Measurements from ENCODE around the gene RGL3. TPM values are rescaled to one million over a fixed set of nuclear protein-coding genes. Genes with fewer than 3 reads are reported as not detected.
A peak's percentile ranks its signal among the peaks of the same experiment; 100 is the strongest.

Gene RGL3
- total RNA-seq, 2 donors from 2014 or later, result 5.1 to 8.6 TPM

GRCh38 chr19:11377756-11378155 is 41.4 kb downstream of the RGL3 start:
- Histone ChIP-seq H3K9me3 (no peaks in the 10 kb centered on the region), H3K36me3 (no peaks in the 10 kb centered on the region), H3K27ac (peak overlapping the region; percentile 60 to 94), H3K27me3 (replicated peaks; ENCODE audit: insufficient read depth) (no peaks in the 10 kb centered on the region), H3K4me1 (replicated peaks) (peaks cover 15% of the 10 kb centered on the region), H3K4me3 (no peak overlapping the region)
- WGBS, result 96% methylated on average over 3 of the region's 3 CpGs
- TF ChIP-seq POLR2AphosphoS5 (IDR thresholded peaks at IDR 0.05), result no peak
- intact Hi-C loops (cut with DNase I), result loop anchor here (2.0 to 5.0 kb wide), 2 partner anchors 40 to 83 kb away; partner anchors contain the start of gene RAB3D
- no peak for DNase-seq (ENCODE audit: low spot score)

GRCh38 chr19:11377237-11377636 is 41.9 kb downstream of the RGL3 start:
- H3K27me3 ChIP-seq (replicated peaks; ENCODE audit: insufficient read depth), result no peaks in the 10 kb centered on the region
- DNase-seq (ENCODE audit: low spot score), result peak; percentile 54
- peak overlapping the region; percentile 60 to 94 for H3K27ac ChIP-seq
- no peak for TF ChIP-seq CTCF (IDR thresholded peaks at IDR 0.05)
- no peak for TF ChIP-seq POLR2AphosphoS5 (IDR thresholded peaks at IDR 0.05)
- peak; percentile 18 for TF ChIP-seq POLR2A (IDR thresholded peaks at IDR 0.05)
- intact Hi-C loops (cut with DNase I), result loop anchor here (2.0 to 5.0 kb wide), 2 partner anchors 40 to 82 kb away; partner anchors contain the start of gene RAB3D
- H3K4me1 ChIP-seq (replicated peaks), result peaks cover 15% of the 10 kb centered on the region
- no peaks in the 10 kb centered on the region for H3K36me3 ChIP-seq
- H3K4me3 ChIP-seq, result no peak overlapping the region
- no peaks in the 10 kb centered on the region for H3K9me3 ChIP-seq

GRCh38 chr19:11375143-11375948 is 43.8 kb downstream of the RGL3 start:
- H3K36me3 ChIP-seq, result no peaks in the 10 kb centered on the region
- H3K27ac ChIP-seq, result peak overlapping the region; percentile 89 to 94
- TF ChIP-seq POLR2A (IDR thresholded peaks at IDR 0.05) (peak; percentile 82), CTCF (IDR thresholded peaks at IDR 0.05) (peak in 1 of 4 experiments; percentile 5), POLR2AphosphoS5 (IDR thresholded peaks at IDR 0.05) (peak; percentile 56)
- H3K4me1 ChIP-seq (replicated peaks), result peaks cover 9% of the 10 kb centered on the region
- WGBS, result 6% methylated on average over 27 of the region's 27 CpGs
- H3K27me3 ChIP-seq (replicated peaks; ENCODE audit: insufficient read depth), result no peaks in the 10 kb centered on the region
- DNase-seq (ENCODE audit: low spot score), result peak; percentile 41
- H3K9me3 ChIP-seq, result no peaks in the 10 kb centered on the region
- intact Hi-C loops (cut with DNase I), result loop anchor here (5.0 kb wide), 1 partner anchor 38 kb away; the partner anchor contains the start of gene RAB3D
- peak overlapping the region; percentile 29 to 39 for H3K4me3 ChIP-seq

GRCh38 chr19:11374433-11375142 is 44.5 kb downstream of the RGL3 start, which contains the start of gene SWSAP1:
TSS of gene SWSAP1 (plus strand) at chr19:11374666. CDS start at chr19:11374681, 15 bp downstream.
- peaks cover 9% of the 10 kb centered on the region for H3K4me1 ChIP-seq (replicated peaks)
- H3K36me3 ChIP-seq, result no peaks in the 10 kb centered on the region
- H3K9me3 ChIP-seq, result no peaks in the 10 kb centered on the region
- TF ChIP-seq CTCF (IDR thresholded peaks at IDR 0.05) (no peak), POLR2A (IDR thresholded peaks at IDR 0.05) (no peak), POLR2AphosphoS5 (IDR thresholded peaks at IDR 0.05) (peak; percentile 87)
- H3K27me3 ChIP-seq (replicated peaks; ENCODE audit: insufficient read depth), result no peaks in the 10 kb centered on the region
- WGBS, result under 1% methylated on average over 30 of the region's 44 CpGs
- DNase-seq (ENCODE audit: low spot score), result peak; percentile 99
- intact Hi-C loops (cut with DNase I), result loop anchor here (5.0 kb wide), 1 partner anchor 37 kb away; the partner anchor contains the start of gene RAB3D
- H3K4me3 ChIP-seq, result peak within 1 kb of the TSS; percentile 46 to 58
- peak within 1 kb of the TSS; percentile 93 to 94 for H3K27ac ChIP-seq

- Histone ChIP-seq H3K27me3 (replicated peaks; ENCODE audit: insufficient read depth) (no peaks in the 10 kb centered on the region), H3K36me3 (peaks cover 0 to 2% of the 10 kb centered on the region in 2 donors), H3K27ac (peak overlapping the region; percentile 93 to 94), H3K9me3 (no peaks in the 10 kb centered on the region), H3K4me3 (peak overlapping the region; percentile 46 to 58), H3K4me1 (replicated peaks) (peaks cover 9% of the 10 kb centered on the region)
- DNase-seq (ENCODE audit: low spot score), result no peak
- intact Hi-C loops (cut with DNase I), result no loop called here
- WGBS, result 43% methylated on average over 11 of the region's 11 CpGs
- TF ChIP-seq POLR2AphosphoS5 (IDR thresholded peaks at IDR 0.05) (no peak), POLR2A (IDR thresholded peaks at IDR 0.05) (no peak), CTCF (IDR thresholded peaks at IDR 0.05) (no peak)
These were observed 45.2 kb downstream of the RGL3 start for GRCh38 chr19:11373885-11374432.

Measured in prostate gland (tissue), 2 donors.